A549 (cell line): ENCODE results near the gene RAPGEF5. TPM values are rescaled to one million over a fixed set of nuclear protein-coding genes. Genes with fewer than 3 reads are reported as not detected.

Source experiments
- ATAC-seq, 2 experiments: fragments of 200-7000 bp in 1 of 2; fragments of >200 bp in 1 of 2; cut with Nextera tagmentation in 1 of 2; cut with Tn5 transposase in 1 of 2; 3 replicates each; pipeline versions ENCODE4 v1.8.0 to v1.9.1; 2018 to 2020; ENCODE audit warnings: mild to moderate bottlenecking in 1 of 2, moderate library complexity in 1 of 2
- CTCF ChIA-PET: fragments of 300-600 bp; sonication (Branson Sonifier 250); formaldehyde crosslinking; extraction: SDS; loops from one replicate; lab custom pipeline; 2021; ENCODE audit warnings: antibody characterized with exemption, inconsistent platforms; lab: Yijun Ruan, JAX
- POLR2A ChIA-PET: fragments of 350-600 bp; formaldehyde crosslinking; extraction: SDS; loops from one replicate; lab custom pipeline; 2021; ENCODE audit warnings: antibody characterized with exemption, inconsistent platforms; lab: Yijun Ruan, JAX
- DNase-seq, 2 experiments: peaks; one replicate each; pipeline versions ENCODE4 v3.0.0 to v3.0.0-alpha.2; 2011 to 2016; ENCODE audit warnings: low read depth in 1 of 2, low spot score in 1 of 2
- FAIRE-seq: peaks from 2 replicates; lab custom pipeline; 2011; peaks lifted over from hg19 to GRCh38; lab: Jason Lieb, UNC
- H3K27ac ChIP-seq, 2 experiments: fragments of >200 bp; sonication (Bioruptor Twin); formaldehyde crosslinking; 3 replicates each; pipeline ENCODE4 v1.5.1; 2016 to 2017
- H3K4me1 ChIP-seq: fragments of >200 bp; sonication (Bioruptor Twin); formaldehyde crosslinking; 3 replicates; pipeline ENCODE4 v1.6.1; 2016
- H3K4me2 ChIP-seq: fragments of >200 bp; sonication (Bioruptor Twin); formaldehyde crosslinking; 3 replicates; pipeline ENCODE4 v1.6.1; 2016
- H3K4me3 ChIP-seq: fragments of >200 bp; sonication (Bioruptor Twin); formaldehyde crosslinking; 3 replicates; pipeline ENCODE4 v1.5.1; 2016
- H3K9me3 ChIP-seq: fragments of >200 bp; sonication (Bioruptor Twin); formaldehyde crosslinking; 3 replicates; pipeline ENCODE4 v1.6.1; 2016
- BCL3 ChIP-seq: fragments of >200 bp; sonication (Bioruptor Twin); formaldehyde crosslinking; IDR thresholded peaks from 3 replicates; pipeline ENCODE4 v1.6.1; 2016
- CBX2 ChIP-seq: fragments of 200-600 bp; sonication (generic); IDR thresholded peaks from 2 replicates; pipeline ENCODE4 v1.6.1; 2016; ENCODE audit warnings: low read depth, mild to moderate bottlenecking, borderline replicate concordance
- CHD4 ChIP-seq: fragments of 200-600 bp; sonication (generic); IDR thresholded peaks from 2 replicates; pipeline ENCODE4 v1.6.1; 2016; ENCODE audit warnings: antibody characterized with exemption, mild to moderate bottlenecking, borderline replicate concordance
- EP300 ChIP-seq, 2 experiments: fragments of >200 bp; sonication (Bioruptor Twin); formaldehyde crosslinking; IDR thresholded peaks; 2 replicates in 1 of 2; 3 replicates in 1 of 2; pipeline ENCODE4 v1.6.1; 2016 to 2017
- FOXS1 ChIP-seq: fragments of 250-450 bp; sonication (Bioruptor Pico); IDR thresholded peaks from 2 replicates; pipeline ENCODE4 v1.5.0; 2020; ENCODE audit warnings: mild to moderate bottlenecking, moderate library complexity
- GATA3 ChIP-seq: IDR thresholded peaks from 2 replicates; pipeline ENCODE4 v1.6.1; 2012; ENCODE audit warnings: borderline replicate concordance
- HES2 ChIP-seq: fragments of >200 bp; sonication (Bioruptor Twin); formaldehyde crosslinking; IDR thresholded peaks from 2 replicates; pipeline ENCODE4 v1.6.1; 2016
- HOXB13 ChIP-seq: fragments of 250-450 bp; sonication (Bioruptor Pico); IDR thresholded peaks from 2 replicates; pipeline ENCODE4 v1.5.0; 2020; ENCODE audit warnings: low read depth, mild to moderate bottlenecking, moderate library complexity
- HOXB5 ChIP-seq: fragments of 250-450 bp; sonication (Bioruptor Pico); IDR thresholded peaks from 2 replicates; pipeline ENCODE4 v1.5.0; 2020; ENCODE audit warnings: mild to moderate bottlenecking, moderate library complexity
- JUNB ChIP-seq: fragments of >200 bp; sonication (Bioruptor Twin); formaldehyde crosslinking; IDR thresholded peaks from 2 replicates; pipeline ENCODE4 v1.6.1; 2016
- KDM1A ChIP-seq: fragments of 200-600 bp; sonication (generic); IDR thresholded peaks from 2 replicates; pipeline ENCODE4 v1.6.1; 2016; ENCODE audit warnings: low read depth, mild to moderate bottlenecking
- MAX ChIP-seq: IDR thresholded peaks from 2 replicates; pipeline ENCODE4 v1.6.1; 2012
- NR3C1 ChIP-seq: fragments of >200 bp; sonication (Bioruptor Twin); formaldehyde crosslinking; IDR thresholded peaks from 3 replicates; pipeline ENCODE4 v1.6.1; 2017
- PBX3 ChIP-seq: IDR thresholded peaks from 2 replicates; pipeline ENCODE4 v1.6.1; 2012
- POLR2A ChIP-seq: IDR thresholded peaks from 2 replicates; pipeline ENCODE4 v1.6.1; 2012; ENCODE audit warnings: mild to moderate bottlenecking, low read length
- POLR2AphosphoS2 ChIP-seq: conservative IDR thresholded peaks from 2 replicates; pipeline ENCODE4 v1.6.1; 2012; ENCODE audit warnings: low read length, improper control_type of control experiment, inconsistent platforms
- RARB ChIP-seq: fragments of 250-450 bp; sonication (Bioruptor Pico); IDR thresholded peaks from 2 replicates; pipeline ENCODE4 v1.8.0; 2021; ENCODE audit warnings: mild to moderate bottlenecking, moderate library complexity
- RCOR1 ChIP-seq: fragments of 150-350 bp; IDR thresholded peaks from 2 replicates; pipeline ENCODE4 v1.6.1; 2014; ENCODE audit warnings: antibody characterized with exemption, low read length, low read depth
- RNF2 ChIP-seq: fragments of 200-600 bp; sonication (generic); IDR thresholded peaks from 2 replicates; pipeline ENCODE4 v1.6.1; 2016; ENCODE audit warnings: low read depth, mild to moderate bottlenecking, antibody characterized with exemption, moderate library complexity, borderline replicate concordance
- SMC3 ChIP-seq: fragments of >200 bp; sonication (Bioruptor Twin); formaldehyde crosslinking; IDR thresholded peaks from 3 replicates; pipeline ENCODE4 v1.6.1; 2018; ENCODE audit warnings: inconsistent platforms
- WGBS: methylation state at CpG from one replicate; pipeline ENCODE4 v1.1.6; 2017; ENCODE audit errors: missing lambda C conversion rate; 5-methylcytosine and 5-hydroxymethylcytosine counted together
- polyA plus RNA-seq, 4 experiments: library from polyadenylated mRNA; depleted of rRNA in 3 of 4; stranded (reverse); fragments of >200 nt; fragmentation: RNase III in 1 of 4; extraction: RNeasy Plus Mini Kit Qiagen cat#74134 plus additional on column Dnase treatment in 1 of 4; gene quantifications; 2 replicates in 3 of 4; 3 replicates in 1 of 4; pipeline ENCODE4 v1.2.3, GENCODE V29; 2011 to 2017

The RAPGEF5 gene
- polyA plus RNA-seq, 2 of the 4 experiments (the other 2 are of a cell fraction): 0.03 to 0.14 TPM

GRCh38 chr7:22128528-22128920 is 228.4 kb downstream of the RAPGEF5 start:
- no peak overlapping the region for H3K27ac ChIP-seq
- ChIA-PET CTCF (interaction anchor here (0.6 to 2.0 kb wide), 5 partner anchors 14 to 1076 kb away, joined by 3 to 7 read pairs (median 3); no protein-coding TSS in a partner anchor), POLR2A (no interaction called here)
- FAIRE-seq (no peak), DNase-seq (no peak), ATAC-seq (no peak)
- 82% methylated on average over 4 of the region's 4 CpGs for WGBS
- H3K9me3 ChIP-seq: no peaks in the 10 kb centered on the region
- H3K4me2 ChIP-seq: no peak overlapping the region
- no peak overlapping the region for H3K4me3 ChIP-seq
- TF ChIP-seq GATA3 (no peak), HES2 (no peak), SMC3 (no peak), CBX2 (no peak), HOXB13 (CRISPR knock-in tag) (no peak), RARB (CRISPR knock-in tag) (no peak), RCOR1 (no peak), KDM1A (no peak), BCL3 (no peak), POLR2A (no peak), PBX3 (no peak), FOXS1 (no peak), MAX (no peak)
- H3K4me1 ChIP-seq: no peaks in the 10 kb centered on the region

GRCh38 chr7:22127835-22128527 is 229.0 kb downstream of the RAPGEF5 start:
- POLR2A ChIA-PET: no interaction called here
- no peak for TF ChIP-seq RNF2
- H3K4me1 ChIP-seq: no peaks in the 10 kb centered on the region
- no peak for FAIRE-seq
- no peak overlapping the region for H3K4me3 ChIP-seq
- no peak overlapping the region for H3K4me2 ChIP-seq
- 28% methylated on average over 6 of the region's 6 CpGs for WGBS
- H3K27ac ChIP-seq: no peak overlapping the region
- H3K9me3 ChIP-seq: no peaks in the 10 kb centered on the region
- no peak for DNase-seq
- ATAC-seq: no peak
- CTCF ChIA-PET: interaction anchor here (0.9 to 2.0 kb wide), 5 partner anchors 10 to 18 kb away, joined by 3 to 7 read pairs (median 3); no protein-coding TSS in a partner anchor

GRCh38 chr7:22125436-22125835 is 231.5 kb downstream of the RAPGEF5 start:
- no peak for ATAC-seq
- Histone ChIP-seq H3K4me1 (no peaks in the 10 kb centered on the region), H3K27ac (no peak overlapping the region), H3K4me3 (no peak overlapping the region), H3K4me2 (no peak overlapping the region), H3K9me3 (no peaks in the 10 kb centered on the region)
- DNase-seq: no peak
- no peak for FAIRE-seq
- TF ChIP-seq EP300 (IDR thresholded peaks at IDR 0.05): no peak
- TF ChIP-seq POLR2AphosphoS2: no peak
- TF ChIP-seq JUNB: no peak
- no peak for TF ChIP-seq HOXB5 (CRISPR knock-in tag)
- TF ChIP-seq MAX: no peak
- TF ChIP-seq GATA3: no peak
- no peak for TF ChIP-seq NR3C1
- TF ChIP-seq CHD4: no peak
- no peak for TF ChIP-seq BCL3
- POLR2A ChIA-PET: no interaction called here
- 58% methylated on average over 6 of the region's 6 CpGs for WGBS
- CTCF ChIA-PET: no interaction called here
